Measurements from ENCODE around the gene ZNF718. TPM values are rescaled to one million over a fixed set of nuclear protein-coding genes. Genes with fewer than 3 reads are reported as not detected.
"Not testable (repeated sequence)": the region's sequence is repeated elsewhere in the genome, so short reads cannot be mapped to it uniquely, and the experiment has no call there.

Gene ZNF718
- total RNA-seq, 2 experiments from 2014 or later: 9.7 to 10.3 TPM

DNA sequence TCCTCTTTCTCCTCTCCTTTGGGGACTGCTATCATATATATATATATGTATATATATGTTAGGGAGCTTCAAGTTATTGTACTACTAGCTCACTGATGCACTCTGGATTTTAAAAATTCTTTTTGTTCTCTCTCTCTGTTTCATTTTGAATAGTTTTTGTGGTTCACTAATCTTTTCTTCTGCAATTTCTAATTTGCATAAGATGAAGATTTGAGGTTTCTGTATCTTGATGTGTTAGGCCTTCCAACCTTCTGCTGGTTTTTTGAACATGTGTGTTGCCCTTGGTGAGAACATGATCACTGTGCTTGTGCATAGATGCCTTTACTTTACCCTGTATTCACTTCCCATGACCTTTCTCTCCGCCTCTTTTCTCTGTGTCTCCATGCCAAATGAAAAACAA, 7.8 kb upstream of the ZNF718 start:
- no peak overlapping the region for H3K27ac Mint-ChIP-seq
- H3K9me3 Mint-ChIP-seq (ENCODE audit: low read depth): peaks cover 47% of the 10 kb centered on the region
- ATAC-seq: peak; percentile 45
- intact Hi-C loops (cut with DNase I, micrococcal nuclease): no loop called here
- peaks cover 18% of the 10 kb centered on the region for H3K36me3 Mint-ChIP-seq (ENCODE audit: low read depth)
- peaks cover 6% of the 10 kb centered on the region for H3K27me3 Mint-ChIP-seq
- no peak for DNase-seq
- H3K4me1 Mint-ChIP-seq: peaks cover 16% of the 10 kb centered on the region
- ChIA-PET CTCF (interaction anchor here (0.6 to 2.4 kb wide), 2 partner anchors 8 to 482 kb away, joined by 3 to 13 read pairs; partner anchors contain the start of gene ZNF718), POLR2A (no interaction called here)
- no peak overlapping the region for H3K4me3 Mint-ChIP-seq

DNA sequence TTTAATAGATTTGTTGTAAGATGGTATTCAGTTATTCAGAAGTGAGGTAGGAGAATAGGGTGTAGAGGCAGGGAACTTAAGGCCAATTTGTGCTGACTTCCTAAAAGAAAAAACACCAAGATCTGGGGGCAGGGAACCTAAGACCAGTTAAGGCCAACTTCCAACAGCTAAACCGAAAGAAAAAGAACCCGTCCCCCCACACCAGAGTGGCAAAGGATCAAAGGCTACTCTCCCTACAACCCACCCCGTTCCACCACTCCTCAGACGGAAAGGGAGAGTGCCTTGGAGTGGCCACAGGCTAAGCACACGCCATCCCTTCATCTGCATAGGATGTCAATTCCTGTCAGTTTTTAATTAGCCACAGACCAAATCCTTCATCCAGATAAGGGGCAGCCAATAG, 3.7 kb upstream of the ZNF718 start:
- Mint-ChIP-seq H3K36me3 (ENCODE audit: low read depth) (peaks cover 43% of the 10 kb centered on the region), H3K27ac (no peak overlapping the region), H3K4me3 (no peak overlapping the region), H3K9me3 (ENCODE audit: low read depth) (peaks cover 44% of the 10 kb centered on the region), H3K4me1 (peaks cover 32% of the 10 kb centered on the region), H3K27me3 (no peaks in the 10 kb centered on the region)
- CTCF ChIA-PET: interaction anchor here (0.6 kb wide), 1 partner anchor 201 kb away, joined by 4 read pairs; no protein-coding TSS in a partner anchor
- intact Hi-C loops (cut with DNase I, micrococcal nuclease): loop anchor here in 1 of 2 experiments (5.0 kb wide), 2 partner anchors 552 to 1462 kb away; partner anchors contain the start of genes ATP5ME and MYL5
- no peak for DNase-seq
- ATAC-seq: no peak
- POLR2A ChIA-PET: no interaction called here

DNA sequence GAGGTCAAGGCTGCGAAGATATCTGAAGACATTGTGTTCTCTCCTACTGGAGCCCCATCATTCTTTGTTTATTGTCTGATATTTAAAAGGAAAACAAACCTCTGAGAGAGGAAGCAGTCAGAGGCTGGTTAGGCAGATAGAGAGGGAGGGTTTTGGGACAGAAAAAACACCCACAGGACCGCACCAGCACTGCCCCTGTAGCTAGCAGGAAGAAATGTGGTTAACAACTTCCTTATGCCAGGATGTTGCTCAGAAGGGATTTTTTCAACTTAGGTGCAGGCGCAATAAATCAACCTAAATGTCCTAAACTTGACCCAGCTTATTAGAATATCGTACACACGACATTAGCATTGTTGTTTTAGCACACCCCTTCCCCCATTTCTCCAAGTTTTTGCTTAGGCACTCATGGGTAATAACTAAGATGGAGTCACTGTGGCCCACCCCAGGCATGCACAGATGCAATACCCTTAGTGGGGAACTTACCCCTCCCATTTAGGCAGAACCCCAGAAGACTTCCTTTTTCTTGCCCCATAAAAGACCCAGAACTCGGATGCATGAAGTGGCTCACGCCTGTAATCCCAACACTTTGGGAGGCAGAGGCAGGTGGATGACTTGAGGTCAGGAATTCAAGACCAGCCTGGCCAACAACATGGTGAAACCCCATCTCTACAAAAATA, 2.8 kb upstream of the ZNF718 start:
- no peaks in the 10 kb centered on the region for H3K27me3 Mint-ChIP-seq
- ATAC-seq: no peak
- peaks cover 50% of the 10 kb centered on the region for H3K9me3 Mint-ChIP-seq (ENCODE audit: low read depth)
- H3K4me1 Mint-ChIP-seq: peaks cover 36% of the 10 kb centered on the region
- H3K36me3 Mint-ChIP-seq (ENCODE audit: low read depth): peaks cover 52% of the 10 kb centered on the region
- intact Hi-C loops (cut with DNase I, micrococcal nuclease): loop anchor here in 1 of 2 experiments (5.0 kb wide), 2 partner anchors 551 to 1461 kb away; partner anchors contain the start of genes ATP5ME and MYL5
- peak; percentile 58 for DNase-seq
- no peak overlapping the region for H3K4me3 Mint-ChIP-seq
- H3K27ac Mint-ChIP-seq: peak overlapping the region; percentile 59
- ChIA-PET CTCF (no interaction called here), POLR2A (no interaction called here)

DNA sequence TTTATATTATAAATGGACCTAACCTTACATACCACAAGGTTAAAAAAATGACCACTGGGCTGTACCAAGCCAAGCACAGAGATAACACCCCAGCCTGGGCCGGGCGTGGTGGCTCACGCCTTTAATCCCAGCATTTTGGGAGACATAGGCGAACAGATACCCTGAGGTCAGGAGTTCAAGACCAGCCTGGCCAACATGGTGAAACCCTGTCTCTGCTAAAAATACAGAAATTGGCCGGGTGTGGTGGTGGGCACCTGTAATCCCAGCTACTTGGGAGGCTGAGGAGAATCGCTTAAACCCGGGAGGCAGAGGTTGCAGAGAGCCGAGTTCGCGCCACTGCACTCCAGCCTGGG, 403 bp upstream of the ZNF718 start:
- not testable (repeated sequence) for DNase-seq, ATAC-seq, H3K27me3 Mint-ChIP-seq
- intact Hi-C loops (cut with DNase I, micrococcal nuclease): loop anchor here in 1 of 2 experiments (1.0 to 5.0 kb wide), 6 partner anchors 119 to 1458 kb away; partner anchors contain the start of genes ATP5ME, MYL5, PIGG and ZNF141
- H3K4me3 Mint-ChIP-seq: peak overlapping the region; percentile 91
- H3K36me3 Mint-ChIP-seq (ENCODE audit: low read depth): peaks cover 72% of the 10 kb centered on the region
- peaks cover 44% of the 10 kb centered on the region for H3K4me1 Mint-ChIP-seq
- ChIA-PET CTCF (interaction anchor here (1.4 to 1.6 kb wide), 3 partner anchors 8 to 119 kb away, joined by 3 to 13 read pairs (median 4); no protein-coding TSS in a partner anchor), POLR2A (interaction anchor here (1.1 to 1.9 kb wide), 5 partner anchors 11 to 350 kb away, joined by 4 to 6 read pairs (median 5); partner anchors contain the start of genes ZNF141 and ZNF595)
- peak overlapping the region; percentile 100 for H3K27ac Mint-ChIP-seq
- peaks cover 57% of the 10 kb centered on the region for H3K9me3 Mint-ChIP-seq (ENCODE audit: low read depth)

DNA sequence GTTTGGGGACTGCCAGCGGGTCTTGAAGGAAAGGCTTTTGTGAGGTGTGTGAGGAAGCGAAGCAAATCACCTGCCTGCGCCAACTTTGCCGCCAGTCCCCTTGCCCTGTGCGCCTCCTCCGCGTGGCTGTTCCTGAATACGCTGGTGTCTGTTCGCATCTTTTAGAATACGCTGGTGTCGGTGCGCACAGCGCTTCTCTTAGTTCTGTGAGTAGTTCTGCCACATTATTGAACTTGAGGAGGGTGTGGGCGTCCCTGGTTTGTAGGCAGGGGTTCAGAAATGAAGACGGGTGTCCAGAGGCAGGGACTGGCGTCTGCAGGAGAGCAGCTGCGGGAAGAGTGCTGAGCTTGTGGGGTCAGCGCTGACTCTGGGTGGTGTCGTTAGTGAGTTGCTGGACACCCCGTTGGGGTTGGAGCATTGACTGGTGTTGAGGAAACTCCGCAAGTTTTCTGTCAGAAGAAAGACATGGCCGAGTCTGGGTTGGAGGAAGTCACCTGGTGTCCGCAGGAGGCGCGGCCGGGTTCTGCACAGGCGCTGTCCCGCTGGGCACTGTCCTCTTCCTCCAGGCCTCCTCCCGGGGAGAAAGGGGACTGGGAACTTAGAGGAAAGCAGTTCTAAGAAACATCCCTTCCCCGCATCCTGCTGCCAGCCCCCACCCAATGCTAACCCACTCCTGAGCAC, 930 bp downstream of the ZNF718 start:
- peak overlapping the region; percentile 100 for H3K27ac Mint-ChIP-seq
- ChIA-PET POLR2A (interaction anchor here (0.6 to 1.9 kb wide), 4 partner anchors 10 to 213 kb away, joined by 3 to 6 read pairs (median 4); partner anchors contain the start of gene ZNF141), CTCF (interaction anchor here (0.6 to 1.6 kb wide), 4 partner anchors 10 to 118 kb away, joined by 3 to 13 read pairs (median 4); no protein-coding TSS in a partner anchor)
- DNase-seq (peak; percentile 71), ATAC-seq (peak; percentile 2)
- H3K4me3 Mint-ChIP-seq: peak overlapping the region; percentile 91
- peaks cover 59% of the 10 kb centered on the region for H3K9me3 Mint-ChIP-seq (ENCODE audit: low read depth)
- H3K36me3 Mint-ChIP-seq (ENCODE audit: low read depth): peaks cover 83% of the 10 kb centered on the region
- peaks cover 44% of the 10 kb centered on the region for H3K4me1 Mint-ChIP-seq
- H3K27me3 Mint-ChIP-seq: no peaks in the 10 kb centered on the region
- intact Hi-C loops (cut with DNase I, micrococcal nuclease): loop anchor here (1.0 to 2.0 kb wide), 2 partner anchors 8 to 118 kb away; no protein-coding TSS in a partner anchor

DNA sequence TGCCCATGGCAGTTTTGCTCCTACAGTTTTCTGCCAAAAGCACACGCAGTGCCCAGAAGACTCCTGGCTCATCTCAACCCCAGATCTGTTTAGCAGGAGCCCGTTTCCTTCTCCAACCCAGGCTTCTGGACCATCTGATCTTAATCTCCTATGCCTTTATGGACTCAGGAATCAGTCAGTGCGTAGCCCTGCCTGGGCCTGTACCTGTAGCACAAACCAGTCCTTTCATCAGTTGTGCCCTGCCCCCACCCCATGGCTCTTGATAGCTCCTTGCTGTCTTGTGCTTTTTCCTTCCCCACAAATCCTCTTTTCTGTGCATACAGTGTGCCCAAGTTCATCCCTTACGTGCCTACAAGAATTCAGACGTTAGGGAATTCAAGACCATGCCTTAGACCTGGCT, 1.5 kb downstream of the ZNF718 start:
- intact Hi-C loops (cut with DNase I, micrococcal nuclease): loop anchor here (1.0 to 2.0 kb wide), 2 partner anchors 7 to 117 kb away; no protein-coding TSS in a partner anchor
- H3K27me3 Mint-ChIP-seq: no peaks in the 10 kb centered on the region
- peak; percentile 43 for DNase-seq
- H3K9me3 Mint-ChIP-seq (ENCODE audit: low read depth): peaks cover 53% of the 10 kb centered on the region
- peaks cover 82% of the 10 kb centered on the region for H3K36me3 Mint-ChIP-seq (ENCODE audit: low read depth)
- peak overlapping the region; percentile 100 for H3K27ac Mint-ChIP-seq
- ChIA-PET POLR2A (interaction anchor here (1.9 kb wide), 1 partner anchor 74 kb away, joined by 6 read pairs; no protein-coding TSS in a partner anchor), CTCF (interaction anchor here (1.6 kb wide), 1 partner anchor 10 kb away, joined by 13 read pairs; no protein-coding TSS in a partner anchor)
- no peak for ATAC-seq
- H3K4me3 Mint-ChIP-seq: peak overlapping the region; percentile 91
- peaks cover 39% of the 10 kb centered on the region for H3K4me1 Mint-ChIP-seq

DNA sequence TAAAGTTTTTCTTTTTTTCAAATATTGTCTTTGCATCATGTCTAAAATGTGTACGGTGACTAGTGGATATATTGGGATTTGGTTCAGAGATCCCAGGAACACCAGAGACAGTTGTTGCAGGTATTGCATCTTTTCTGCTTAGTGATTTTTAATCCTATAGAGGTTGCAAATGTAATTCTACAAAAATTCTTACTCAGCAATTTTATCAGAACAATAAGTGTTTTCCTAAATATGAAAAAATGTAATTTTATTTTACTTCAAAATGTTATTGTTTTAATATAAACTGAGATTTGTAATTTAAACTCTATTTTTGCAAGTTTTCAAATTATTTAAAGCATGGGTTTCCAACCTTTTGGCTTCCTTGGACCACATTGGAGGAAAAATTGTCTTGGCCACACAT, 8.2 kb downstream of the ZNF718 start:
- POLR2A ChIA-PET: no interaction called here
- ATAC-seq: no peak
- DNase-seq: no peak
- Mint-ChIP-seq H3K9me3 (ENCODE audit: low read depth) (peaks cover 45% of the 10 kb centered on the region), H3K27me3 (no peaks in the 10 kb centered on the region), H3K36me3 (ENCODE audit: low read depth) (peaks cover 87% of the 10 kb centered on the region), H3K4me3 (no peak overlapping the region), H3K4me1 (peaks cover 9% of the 10 kb centered on the region), H3K27ac (no peak overlapping the region)
- intact Hi-C loops (cut with DNase I, micrococcal nuclease): no loop called here
- CTCF ChIA-PET: no interaction called here

DNA sequence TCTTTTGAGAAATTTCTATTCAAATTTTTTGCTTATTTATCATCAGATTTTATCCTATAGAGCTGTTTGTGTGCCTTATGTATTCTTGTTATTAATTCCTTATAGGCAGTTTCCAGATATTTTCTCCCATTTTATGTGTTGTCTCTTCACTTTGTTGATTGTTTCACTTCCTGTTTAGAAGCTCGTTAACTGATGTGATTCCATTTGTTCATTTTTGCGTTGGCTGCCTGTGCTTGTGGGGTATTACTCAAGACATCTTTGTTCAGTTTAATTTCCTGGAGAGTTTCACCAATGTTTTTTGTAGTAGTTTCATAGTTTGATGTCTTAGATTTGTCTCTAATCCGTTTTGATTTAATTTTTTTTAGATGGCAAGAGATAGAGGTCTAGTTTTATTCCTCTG, 14.6 kb downstream of the ZNF718 start:
- H3K9me3 Mint-ChIP-seq (ENCODE audit: low read depth): peaks cover 59% of the 10 kb centered on the region
- intact Hi-C loops (cut with DNase I, micrococcal nuclease): no loop called here
- POLR2A ChIA-PET: no interaction called here

DNA sequence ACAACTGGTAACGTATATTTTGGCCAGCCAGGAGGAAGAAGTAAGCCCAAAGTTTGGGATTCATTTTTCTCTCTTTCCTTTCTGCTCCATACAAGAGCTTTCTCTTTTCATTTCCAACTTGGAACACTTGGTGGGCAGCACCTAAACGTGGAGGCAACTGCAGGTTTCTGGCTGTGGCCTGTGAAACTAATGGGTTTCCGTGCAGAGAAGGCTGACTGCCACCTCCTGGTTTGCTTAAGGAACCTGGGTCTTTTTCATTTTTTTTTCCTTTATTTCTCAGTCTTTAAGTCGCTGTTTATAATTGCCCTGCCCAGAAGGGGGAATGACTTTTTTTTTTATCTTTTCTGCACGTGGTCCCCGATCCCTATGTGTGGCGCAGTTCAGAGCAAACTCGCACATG, 15.4 kb downstream of the ZNF718 start:
- no peaks in the 10 kb centered on the region for H3K27me3 Mint-ChIP-seq
- intact Hi-C loops (cut with DNase I, micrococcal nuclease): no loop called here
- no peak for DNase-seq
- no peak for ATAC-seq
- ChIA-PET CTCF (no interaction called here), POLR2A (no interaction called here)
- H3K4me1 Mint-ChIP-seq: peaks cover 3% of the 10 kb centered on the region
- no peak overlapping the region for H3K27ac Mint-ChIP-seq
- H3K9me3 Mint-ChIP-seq (ENCODE audit: low read depth): peaks cover 66% of the 10 kb centered on the region
- H3K4me3 Mint-ChIP-seq: no peak overlapping the region
- H3K36me3 Mint-ChIP-seq (ENCODE audit: low read depth): peaks cover 95% of the 10 kb centered on the region

More for the DNA sequence above, 14.6 kb downstream of the ZNF718 start:
- Mint-ChIP-seq H3K36me3 (ENCODE audit: low read depth) (peaks cover 94% of the 10 kb centered on the region), H3K4me3 (no peak overlapping the region), H3K27me3 (no peaks in the 10 kb centered on the region), H3K4me1 (peaks cover 3% of the 10 kb centered on the region), H3K27ac (no peak overlapping the region)
- CTCF ChIA-PET: interaction anchor here (0.7 to 1.0 kb wide), 2 partner anchors 24 to 352 kb away, joined by 3 to 4 read pairs; no protein-coding TSS in a partner anchor
- no peak for ATAC-seq
- DNase-seq: no peak

DNA sequence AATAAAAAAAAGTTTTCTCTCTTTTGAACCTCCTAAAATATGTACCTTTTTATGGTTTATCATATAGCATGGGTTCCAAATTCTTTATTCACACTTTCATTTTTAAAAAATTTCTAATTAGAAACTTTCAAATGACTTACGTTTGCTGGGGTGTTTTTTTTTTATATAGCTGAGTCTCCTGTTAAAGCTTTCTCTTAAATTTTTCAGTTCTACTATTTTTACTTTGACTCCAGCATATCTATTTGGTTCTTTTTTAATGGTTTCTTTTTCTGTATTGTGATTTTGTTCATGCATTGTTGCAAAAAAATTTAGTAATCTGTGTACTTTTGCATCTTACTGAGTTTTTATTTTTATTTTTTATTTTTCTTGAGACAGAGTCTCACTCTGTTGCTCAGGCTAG, 22.3 kb downstream of the ZNF718 start:
- DNase-seq (no peak), ATAC-seq (no peak)
- intact Hi-C loops (cut with DNase I, micrococcal nuclease): no loop called here
- Mint-ChIP-seq H3K9me3 (ENCODE audit: low read depth) (peaks cover 51% of the 10 kb centered on the region), H3K27ac (no peak overlapping the region), H3K4me3 (no peak overlapping the region), H3K4me1 (no peaks in the 10 kb centered on the region), H3K36me3 (ENCODE audit: low read depth) (peaks cover 80% of the 10 kb centered on the region), H3K27me3 (no peaks in the 10 kb centered on the region)
- POLR2A ChIA-PET: no interaction called here
- CTCF ChIA-PET: no interaction called here

DNA sequence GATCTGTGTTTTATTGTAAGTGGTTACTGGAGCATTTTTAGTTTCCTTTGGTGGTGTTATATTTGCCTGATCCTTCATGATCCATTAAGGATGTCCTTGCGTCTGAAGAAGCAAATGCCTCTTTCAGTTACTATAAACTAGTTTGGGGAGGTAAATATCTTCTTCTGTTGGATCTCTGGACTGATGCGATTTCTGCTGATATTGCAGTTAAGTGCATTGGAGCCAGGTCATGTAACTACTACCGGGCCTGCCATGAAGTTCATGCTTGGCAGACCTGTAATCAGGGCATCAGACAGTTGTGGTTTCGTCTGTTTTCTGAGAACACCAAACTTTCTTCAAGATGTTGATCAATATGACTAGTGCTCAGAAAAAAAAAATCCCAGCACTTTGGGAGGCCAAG, 22.9 kb downstream of the ZNF718 start:
- POLR2A ChIA-PET: no interaction called here
- DNase-seq (no peak), ATAC-seq (no peak)
- Mint-ChIP-seq H3K27me3 (no peaks in the 10 kb centered on the region), H3K4me1 (no peaks in the 10 kb centered on the region), H3K36me3 (ENCODE audit: low read depth) (peaks cover 75% of the 10 kb centered on the region), H3K9me3 (ENCODE audit: low read depth) (peaks cover 51% of the 10 kb centered on the region), H3K4me3 (no peak overlapping the region), H3K27ac (no peak overlapping the region)
- intact Hi-C loops (cut with DNase I, micrococcal nuclease): no loop called here
- CTCF ChIA-PET: no interaction called here

Data from activated CD4-positive, alpha-beta T cell treated with anti-CD3 and anti-CD28 coated beads for 36 hours (primary cell).